Muscle layer of colon (tissue), 2 donors: Measurements from ENCODE around the gene AOC3.
"Not testable (repeated sequence)": the region's sequence is repeated elsewhere in the genome, so short reads cannot be mapped to it uniquely, and the experiment has no call there.

Source experiments
- H3K27ac ChIP-seq: one replicate; pipeline ENCODE4 v1.7.0; 2013; ENCODE audit warnings: low read depth, mild to moderate bottlenecking, low read length, moderate library complexity
- H3K27me3 ChIP-seq, 2 donors: one replicate each; pipeline ENCODE4 v1.7.0; 2013; ENCODE audit warnings: low read length in 2 of 2, mild to moderate bottlenecking in 2 of 2; ENCODE audit not compliant: insufficient read depth in 2 of 2, control insufficient read depth in 1 of 2
- H3K36me3 ChIP-seq: one replicate; pipeline ENCODE4 v1.7.0; 2013; ENCODE audit warnings: mild to moderate bottlenecking, low read length; ENCODE audit not compliant: insufficient read depth
- H3K4me1 ChIP-seq: one replicate; pipeline ENCODE4 v1.7.0; 2013; ENCODE audit warnings: mild to moderate bottlenecking, low read length; ENCODE audit not compliant: insufficient read depth
- H3K4me3 ChIP-seq, 2 donors: one replicate each; pipeline ENCODE4 v1.7.0; 2013; ENCODE audit warnings: low read length in 2 of 2, low read depth in 1 of 2, mild to moderate bottlenecking in 1 of 2, moderate library complexity in 1 of 2
- H3K9ac ChIP-seq: one replicate; pipeline ENCODE4 v1.7.0; 2013; ENCODE audit warnings: low read length
- H3K9me3 ChIP-seq: one replicate; pipeline ENCODE4 v1.7.0; 2013; ENCODE audit warnings: mild to moderate bottlenecking, low read length
- donor health status: abdominal sarcoma.
- donor health status: Adenocarcinoma of cecum.

Gene AOC3

GRCh38 chr17:42845556-42845917 is 5.5 kb upstream of the AOC3 start:
- Histone ChIP-seq H3K4me1 (peaks cover 22% of the 10 kb centered on the region), H3K27ac (no peak overlapping the region), H3K9me3 (no peaks in the 10 kb centered on the region), H3K36me3 (peaks cover 43% of the 10 kb centered on the region), H3K9ac (no peak overlapping the region), H3K4me3 (no peak overlapping the region), H3K27me3 (no peaks in the 10 kb centered on the region)

DNA sequence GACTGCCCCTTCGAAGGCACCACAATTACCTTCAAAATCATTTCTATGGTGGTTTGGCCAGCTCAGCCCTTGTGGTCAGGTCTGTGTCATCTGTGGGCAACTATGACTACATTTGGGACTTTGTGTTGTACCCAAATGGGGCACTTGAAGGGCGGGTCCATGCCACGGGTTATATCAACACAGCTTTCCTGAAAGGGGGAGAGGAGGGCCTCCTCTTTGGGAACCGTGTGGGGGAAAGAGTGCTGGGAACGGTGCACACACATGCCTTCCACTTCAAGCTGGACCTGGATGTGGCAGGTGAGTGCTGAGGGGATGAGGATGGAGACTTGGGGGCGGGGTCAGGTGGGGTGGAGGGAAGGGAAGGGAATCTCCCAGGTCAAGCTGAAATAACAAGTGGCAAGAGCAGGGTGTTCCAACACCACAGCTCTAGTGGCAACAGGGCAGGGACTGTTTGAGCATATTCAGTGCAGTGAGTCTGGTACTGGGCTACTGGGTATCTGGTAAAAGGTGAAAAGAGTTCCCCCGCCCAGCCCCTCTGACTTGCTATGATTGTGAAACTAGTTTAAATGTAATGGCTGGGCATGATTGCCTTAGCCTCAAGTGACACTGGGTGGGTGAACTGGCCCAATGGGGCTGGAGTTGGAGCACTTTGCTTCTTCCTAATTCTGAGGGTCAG is 4.9 kb upstream of the AOC3 start:
- Histone ChIP-seq H3K27me3 (no peaks in the 10 kb centered on the region), H3K4me1 (peaks cover 22% of the 10 kb centered on the region), H3K4me3 (no peak overlapping the region), H3K27ac (no peak overlapping the region), H3K9ac (no peak overlapping the region), H3K36me3 (peaks cover 42% of the 10 kb centered on the region), H3K9me3 (no peaks in the 10 kb centered on the region)

- no peak overlapping the region for H3K4me3 ChIP-seq
- no peak overlapping the region for H3K9ac ChIP-seq
- no peaks in the 10 kb centered on the region for H3K27me3 ChIP-seq
- H3K27ac ChIP-seq, result no peak overlapping the region
- peaks cover 35% of the 10 kb centered on the region for H3K36me3 ChIP-seq
- no peaks in the 10 kb centered on the region for H3K9me3 ChIP-seq
- peaks cover 22% of the 10 kb centered on the region for H3K4me1 ChIP-seq
These were observed 4.3 kb upstream of the AOC3 start for GRCh38 chr17:42846594-42847280.

DNA sequence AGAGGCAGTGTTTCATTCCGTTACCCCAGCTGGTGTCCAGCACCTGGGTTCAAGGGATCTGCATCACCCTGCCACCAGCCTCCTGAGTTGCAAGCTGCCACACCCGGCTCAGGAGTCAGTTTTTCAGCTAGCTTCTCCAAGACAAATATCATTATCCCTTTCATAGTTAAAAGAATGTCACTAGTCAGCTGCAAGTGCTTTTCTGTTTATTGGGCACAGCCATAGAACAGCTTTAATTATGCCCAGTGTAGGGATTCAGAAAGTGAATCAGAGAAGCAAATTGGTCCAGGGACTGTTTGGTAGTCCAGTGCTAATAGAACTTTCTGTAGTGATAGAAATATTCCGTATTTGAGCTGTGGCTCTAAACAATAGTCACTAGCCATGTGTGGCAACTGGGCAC is 2.9 kb upstream of the AOC3 start:
- no peaks in the 10 kb centered on the region for H3K27me3 ChIP-seq
- H3K4me1 ChIP-seq, result peaks cover 22% of the 10 kb centered on the region
- no peak overlapping the region for H3K27ac ChIP-seq
- no peak overlapping the region for H3K4me3 ChIP-seq
- H3K36me3 ChIP-seq, result peaks cover 21% of the 10 kb centered on the region
- H3K9ac ChIP-seq, result no peak overlapping the region
- H3K9me3 ChIP-seq, result no peaks in the 10 kb centered on the region

DNA sequence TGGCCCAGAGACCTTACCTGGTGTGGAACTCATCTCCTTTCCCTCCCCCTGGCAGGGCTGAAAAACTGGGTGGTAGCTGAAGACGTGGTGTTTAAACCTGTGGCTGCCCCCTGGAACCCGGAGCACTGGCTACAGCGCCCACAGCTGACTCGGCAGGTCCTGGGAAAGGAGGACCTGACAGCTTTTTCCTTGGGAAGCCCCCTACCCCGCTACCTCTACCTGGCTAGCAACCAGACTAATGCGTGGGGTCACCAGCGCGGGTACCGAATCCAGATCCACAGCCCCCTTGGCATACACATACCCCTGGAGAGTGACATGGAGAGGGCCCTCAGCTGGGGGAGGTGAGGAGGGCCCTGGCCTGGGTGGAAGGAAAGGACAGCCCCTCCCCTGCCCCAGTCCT is 2.0 kb upstream of the AOC3 start:
- Histone ChIP-seq H3K27ac (no peak overlapping the region), H3K4me3 (no peak overlapping the region), H3K4me1 (peaks cover 15% of the 10 kb centered on the region), H3K9ac (no peak overlapping the region), H3K9me3 (no peaks in the 10 kb centered on the region), H3K27me3 (no peaks in the 10 kb centered on the region), H3K36me3 (peaks cover 19% of the 10 kb centered on the region)

- Histone ChIP-seq H3K4me3 (peak overlapping the region in 1 of 2 donors; percentile 26), H3K4me1 (peaks cover 13% of the 10 kb centered on the region), H3K9me3 (no peaks in the 10 kb centered on the region), H3K9ac (no peak overlapping the region), H3K36me3 (peaks cover 13% of the 10 kb centered on the region), H3K27me3 (no peaks in the 10 kb centered on the region), H3K27ac (peak overlapping the region; percentile 87)
These were observed 1.4 kb upstream of the AOC3 start for GRCh38 chr17:42849451-42850181.

DNA sequence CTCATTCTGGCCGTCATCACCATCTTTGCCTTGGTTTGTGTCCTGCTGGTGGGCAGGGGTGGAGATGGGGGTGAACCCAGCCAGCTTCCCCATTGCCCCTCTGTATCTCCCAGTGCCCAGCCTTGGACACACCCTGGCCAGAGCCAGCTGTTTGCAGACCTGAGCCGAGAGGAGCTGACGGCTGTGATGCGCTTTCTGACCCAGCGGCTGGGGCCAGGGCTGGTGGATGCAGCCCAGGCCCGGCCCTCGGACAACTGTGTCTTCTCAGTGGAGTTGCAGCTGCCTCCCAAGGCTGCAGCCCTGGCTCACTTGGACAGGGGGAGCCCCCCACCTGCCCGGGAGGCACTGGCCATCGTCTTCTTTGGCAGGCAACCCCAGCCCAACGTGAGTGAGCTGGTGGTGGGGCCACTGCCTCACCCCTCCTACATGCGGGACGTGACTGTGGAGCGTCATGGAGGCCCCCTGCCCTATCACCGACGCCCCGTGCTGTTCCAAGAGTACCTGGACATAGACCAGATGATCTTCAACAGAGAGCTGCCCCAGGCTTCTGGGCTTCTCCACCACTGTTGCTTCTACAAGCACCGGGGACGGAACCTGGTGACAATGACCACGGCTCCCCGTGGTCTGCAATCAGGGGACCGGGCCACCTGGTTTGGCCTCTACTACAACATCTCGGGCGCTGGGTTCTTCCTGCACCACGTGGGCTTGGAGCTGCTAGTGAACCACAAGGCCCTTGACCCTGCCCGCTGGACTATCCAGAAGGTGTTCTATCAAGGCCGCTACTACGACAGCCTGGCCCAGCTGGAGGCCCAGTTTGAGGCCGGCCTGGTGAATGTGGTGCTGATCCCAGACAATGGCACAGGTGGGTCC is 607 bp downstream of the AOC3 start:
- Histone ChIP-seq H3K9ac (peak overlapping the region; percentile 91), H3K4me1 (peaks cover 29% of the 10 kb centered on the region), H3K36me3 (peaks cover 19% of the 10 kb centered on the region), H3K4me3 (peak overlapping the region; percentile 73 to 83), H3K27ac (peak overlapping the region; percentile 87)
- not testable (repeated sequence) for H3K27me3 ChIP-seq, H3K9me3 ChIP-seq

DNA sequence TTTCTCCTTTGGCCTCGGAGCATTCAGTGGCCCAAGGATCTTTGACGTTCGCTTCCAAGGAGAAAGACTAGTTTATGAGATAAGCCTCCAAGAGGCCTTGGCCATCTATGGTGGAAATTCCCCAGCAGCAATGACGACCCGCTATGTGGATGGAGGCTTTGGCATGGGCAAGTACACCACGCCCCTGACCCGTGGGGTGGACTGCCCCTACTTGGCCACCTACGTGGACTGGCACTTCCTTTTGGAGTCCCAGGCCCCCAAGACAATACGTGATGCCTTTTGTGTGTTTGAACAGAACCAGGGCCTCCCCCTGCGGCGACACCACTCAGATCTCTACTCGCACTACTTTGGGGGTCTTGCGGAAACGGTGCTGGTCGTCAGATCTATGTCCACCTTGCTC is 1.4 kb downstream of the AOC3 start:
- Histone ChIP-seq H3K9me3 (no peaks in the 10 kb centered on the region), H3K27ac (peak overlapping the region; percentile 95), H3K4me3 (peak overlapping the region; percentile 73 to 80), H3K4me1 (peaks cover 36% of the 10 kb centered on the region), H3K27me3 (no peaks in the 10 kb centered on the region), H3K9ac (peak overlapping the region; percentile 82), H3K36me3 (peaks cover 26% of the 10 kb centered on the region)

DNA sequence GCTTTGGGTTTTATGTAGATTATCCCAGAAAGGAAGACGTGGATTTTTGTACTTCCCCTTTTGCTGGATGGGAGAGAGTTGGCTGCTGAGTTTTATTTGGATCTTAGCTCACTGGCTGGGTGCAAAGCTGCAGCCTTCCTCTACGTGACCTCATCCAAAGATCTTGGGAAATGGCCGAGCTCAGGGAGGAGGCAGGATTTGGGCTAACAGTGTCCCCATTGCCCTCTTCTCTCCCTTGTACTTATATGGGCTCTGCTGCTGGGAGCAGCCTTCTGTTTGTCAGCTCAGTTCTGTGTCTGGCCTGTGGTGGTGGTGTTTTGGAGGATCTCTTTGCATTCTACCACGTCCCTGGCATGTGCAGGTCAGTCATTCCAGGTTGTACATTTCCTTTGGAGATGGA is 2.0 kb downstream of the AOC3 start:
- H3K36me3 ChIP-seq, result peaks cover 33% of the 10 kb centered on the region
- no peaks in the 10 kb centered on the region for H3K9me3 ChIP-seq
- H3K27me3 ChIP-seq, result no peaks in the 10 kb centered on the region
- H3K9ac ChIP-seq, result peak overlapping the region; percentile 82
- peak overlapping the region; percentile 95 for H3K27ac ChIP-seq
- H3K4me3 ChIP-seq, result peak overlapping the region; percentile 73 to 80
- peaks cover 36% of the 10 kb centered on the region for H3K4me1 ChIP-seq

GRCh38 chr17:42853597-42853967 is 2.6 kb downstream of the AOC3 start:
- peak overlapping the region; percentile 73 to 80 for H3K4me3 ChIP-seq
- peaks cover 39% of the 10 kb centered on the region for H3K36me3 ChIP-seq
- peak overlapping the region; percentile 95 for H3K27ac ChIP-seq
- H3K27me3 ChIP-seq, result no peaks in the 10 kb centered on the region
- H3K4me1 ChIP-seq, result peaks cover 36% of the 10 kb centered on the region
- H3K9me3 ChIP-seq, result no peaks in the 10 kb centered on the region
- H3K9ac ChIP-seq, result peak overlapping the region; percentile 82
